ENCODE results near the gene AOAH. TPM values are rescaled to one million over a fixed set of nuclear protein-coding genes. Genes with fewer than 3 reads are reported as not detected.

AOAH gene
- total and polyA plus RNA-seq, 2 donors (not counting 3 experiments of a cell fraction or from before 2014, with no cell fraction given): not detected

- BruUV-seq (replicated peaks): no TSS peak
- Histone ChIP-seq H3K9ac (replicated peaks; ENCODE audit: extremely low read depth, insufficient read depth, low read length) (no peak overlapping the region), H3K79me2 (ENCODE audit: control insufficient read depth, insufficient read depth, low read length) (no peaks in the 10 kb centered on the region), H2AFZ (ENCODE audit: low read depth, low read length) (no peak overlapping the region), H3K27me3 (ENCODE audit: control insufficient read depth in 2 of 2, insufficient read depth in 2 of 2, low read length in 2 of 2) (no peaks in the 10 kb centered on the region), H3K4me1 (ENCODE audit: control insufficient read depth, extremely low read depth, insufficient read depth, low read length) (no peaks in the 10 kb centered on the region), H3K4me3 (replicated peaks in 1 of 3; ENCODE audit: insufficient read depth in 1 of 3, low read depth in 1 of 3, low read length in 3 of 3) (no peak overlapping the region), H4K20me1 (replicated peaks; ENCODE audit: control insufficient read depth, extremely low read depth, insufficient read depth, low read length) (no peaks in the 10 kb centered on the region), H3K4me2 (ENCODE audit: insufficient read depth, low read length) (no peak overlapping the region), H3K9me1 (replicated peaks; ENCODE audit: control insufficient read depth, extremely low read depth, insufficient read depth, low read length) (no peaks in the 10 kb centered on the region), H3K36me3 (ENCODE audit: control insufficient read depth in 2 of 2, extremely low read depth in 1 of 2, insufficient read depth in 2 of 2, low read length in 2 of 2) (no peaks in the 10 kb centered on the region), H3K27ac (ENCODE audit: insufficient read depth, low read depth, low read length) (no peak overlapping the region), H3K9me3 (replicated peaks; ENCODE audit: control insufficient read depth, insufficient read depth, low read length) (no peaks in the 10 kb centered on the region)
- intact Hi-C loops (cut with micrococcal nuclease) (no loop called here), dilution Hi-C loops (cut with MboI; ENCODE audit: extremely low pct_ligation_motif_present, low sequenced_read_pairs) (no loop called here)
- FAIRE-seq (no peak), DNase-seq (ENCODE audit: low read depth, low spot score) (no peak)
- ChIA-PET POLR2A (no interaction called here), CTCF (interaction anchor here (0.5 kb wide), 1 partner anchor 8 kb away, joined by 3 read pairs; no protein-coding TSS in a partner anchor)
- no peak for TF ChIP-seq MYC (IDR thresholded peaks at IDR 0.05; ENCODE audit: low read depth, low read length)
- no peak for TF ChIP-seq MAX (IDR thresholded peaks at IDR 0.05; ENCODE audit: insufficient read depth, insufficient read length)
- TF ChIP-seq EZH2 (IDR thresholded peaks at IDR 0.05; ENCODE audit: borderline replicate concordance, low read depth, low read length, severe bottlenecking): no peak
- no peak for TF ChIP-seq POLR2A (IDR thresholded peaks at IDR 0.05; ENCODE audit: low read depth, low read length)
- no peak for TF ChIP-seq POLR2AphosphoS5 (IDR thresholded peaks at IDR 0.05; ENCODE audit: insufficient read depth, low read depth, low read length)
- TF ChIP-seq FOS (IDR thresholded peaks at IDR 0.05; ENCODE audit: borderline replicate concordance, insufficient read depth, low read length): no peak
- TF ChIP-seq GATA2 (IDR thresholded peaks at IDR 0.05; ENCODE audit: insufficient read depth, insufficient read length, low read depth, low read length): no peak
- no peak for TF ChIP-seq CTCF (IDR thresholded peaks at IDR 0.05; ENCODE audit: extremely low read depth in 1 of 2, insufficient read depth in 1 of 2, low read depth in 1 of 2, low read length in 2 of 2)
- no peak for TF ChIP-seq JUN (IDR thresholded peaks at IDR 0.05; ENCODE audit: borderline replicate concordance, insufficient read depth, insufficient read length, low read depth)
Measured at GRCh38 chr7:36535866-36536664, 188.2 kb downstream of the AOAH start.

Data from endothelial cell of umbilical vein (primary cell).